H1 (cell line): Measurements from ENCODE around the gene ALK. TPM values are rescaled to one million over a fixed set of nuclear protein-coding genes. Genes with fewer than 3 reads are reported as not detected.

Source experiments
- CTCF ChIA-PET: fragments of 300-600 bp; sonication (Branson Sonifier 250); formaldehyde crosslinking; loops from one replicate; lab custom pipeline; 2021; ENCODE audit not compliant: partially characterized antibody; lab: Charles Lee
- POLR2A ChIA-PET: fragments of 300-600 bp; sonication (Branson Sonifier 250); formaldehyde crosslinking; loops from one replicate; lab custom pipeline; 2021; ENCODE audit warnings: inconsistent platforms; ENCODE audit not compliant: partially characterized antibody; lab: Charles Lee
- DNase-seq, 2 experiments: peaks; one replicate each; pipeline versions ENCODE4 v3.0.0 to v3.0.0-alpha.2; 2010 to 2022; ENCODE audit warnings: low spot score in 2 of 2, low read depth in 1 of 2, mixed read lengths in 1 of 2
- FAIRE-seq: peaks from 2 replicates; lab custom pipeline; 2011; peaks lifted over from hg19 to GRCh38; lab: Jason Lieb, UNC
- H2AFZ ChIP-seq: 2 replicates; pipeline ENCODE4 v1.8.1; 2012; ENCODE audit warnings: low read length, inconsistent platforms
- H2AK5ac ChIP-seq: 2 replicates; pipeline ENCODE4 v1.6.1; 2013; ENCODE audit warnings: low read depth, low read length
- H2BK120ac ChIP-seq: replicated peaks from 2 replicates; pipeline ENCODE3; 2013; ENCODE audit warnings: low read depth, low read length, inconsistent platforms
- H2BK12ac ChIP-seq: 2 replicates; pipeline ENCODE4 v1.6.1; 2013; ENCODE audit warnings: low read depth, low read length
- H2BK15ac ChIP-seq: 2 replicates; pipeline ENCODE4 v1.6.1; 2013; ENCODE audit warnings: low read length
- H2BK20ac ChIP-seq: 2 replicates; pipeline ENCODE4 v1.6.1; 2013; ENCODE audit warnings: low read length
- H2BK5ac ChIP-seq: 2 replicates; pipeline ENCODE4 v1.6.1; 2013; ENCODE audit warnings: low read depth, low read length
- H3K14ac ChIP-seq: 2 replicates; pipeline ENCODE4 v1.6.1; 2013; ENCODE audit warnings: inconsistent platforms; ENCODE audit not compliant: insufficient read length
- H3K18ac ChIP-seq: 2 replicates; pipeline ENCODE4 v1.6.1; 2013; ENCODE audit warnings: low read length; ENCODE audit errors: extremely low read depth
- H3K23ac ChIP-seq: 2 replicates; pipeline ENCODE4 v1.6.1; 2013; ENCODE audit warnings: inconsistent platforms; ENCODE audit not compliant: insufficient read length
- H3K23me2 ChIP-seq: 2 replicates; pipeline ENCODE4 v1.6.1; 2013; ENCODE audit warnings: low read depth, low read length
- H3K27ac ChIP-seq: 2 replicates; pipeline ENCODE4 v1.6.1; 2011; ENCODE audit warnings: low read depth, low read length, inconsistent platforms
- H3K27me3 ChIP-seq, 4 experiments: replicated peaks in 1 of 4; 1 replicate in 1 of 4; 2 replicates in 3 of 4; pipeline versions ENCODE4 v1.6.1 to v1.8.1; 2011 to 2013; ENCODE audit warnings: low read length in 3 of 4, mild to moderate bottlenecking in 3 of 4, inconsistent platforms in 2 of 4, mixed read lengths in 2 of 4, moderate library complexity in 1 of 4; ENCODE audit not compliant: control insufficient read depth in 3 of 4, insufficient read depth in 3 of 4; ENCODE audit errors: extremely low read depth in 1 of 4
- H3K36me3 ChIP-seq, 4 experiments: 2 replicates each; pipeline versions ENCODE4 v1.6.1 to v1.8.1; 2011 to 2013; ENCODE audit warnings: mild to moderate bottlenecking in 4 of 4, low read length in 3 of 4, moderate library complexity in 2 of 4, control low read depth in 1 of 4, inconsistent platforms in 1 of 4; ENCODE audit not compliant: insufficient read depth in 4 of 4, control insufficient read depth in 2 of 4
- H3K4ac ChIP-seq: replicated peaks from 2 replicates; pipeline ENCODE3; 2013; ENCODE audit warnings: low read length, low read depth, mixed read lengths, inconsistent platforms; ENCODE audit not compliant: insufficient read length
- H3K4me1 ChIP-seq, 4 experiments: replicated peaks in 1 of 4; 1 replicate in 1 of 4; 2 replicates in 3 of 4; pipeline versions ENCODE4 v1.6.1 to v1.8.1; 2011 to 2013; ENCODE audit warnings: low read length in 3 of 4, inconsistent platforms in 2 of 4, mixed read lengths in 1 of 4; ENCODE audit not compliant: insufficient read depth in 4 of 4, control insufficient read depth in 3 of 4
- H3K4me2 ChIP-seq, 2 experiments: 2 replicates each; pipeline versions ENCODE4 v1.6.1 to v1.8.1; 2011 to 2013; ENCODE audit warnings: low read depth in 2 of 2, low read length in 2 of 2, control low read depth in 1 of 2, inconsistent platforms in 1 of 2, mild to moderate bottlenecking in 1 of 2; ENCODE audit not compliant: insufficient read depth in 1 of 2
- H3K4me3 ChIP-seq, 4 experiments: fragments of 200-600, 300-600 bp in 1 of 4; sonication (generic), shearing (Covaris generic), sonication (Bioruptor Twin) in 1 of 4; 2 replicates each; pipeline versions ENCODE4 v1.5.1 to v1.8.1; 2011 to 2016; ENCODE audit warnings: low read length in 4 of 4, low read depth in 3 of 4, control low read depth in 2 of 4, inconsistent platforms in 2 of 4, mild to moderate bottlenecking in 2 of 4, mixed read lengths in 1 of 4, moderate library complexity in 1 of 4; ENCODE audit not compliant: insufficient read depth in 2 of 4; ENCODE audit errors: extremely low read depth in 1 of 4
- H3K56ac ChIP-seq: replicated peaks from 2 replicates; pipeline ENCODE3; 2013; ENCODE audit warnings: low read depth, mild to moderate bottlenecking, mixed read lengths, low read length, inconsistent platforms; ENCODE audit not compliant: insufficient read length
- H3K79me1 ChIP-seq: 2 replicates; pipeline ENCODE4 v1.6.1; 2013; ENCODE audit warnings: low read depth, low read length, control low read depth
- H3K79me2 ChIP-seq, 2 experiments: 2 replicates each; pipeline versions ENCODE4 v1.6.1 to v1.8.1; 2012 to 2013; ENCODE audit warnings: low read length in 2 of 2, mild to moderate bottlenecking in 2 of 2, inconsistent platforms in 1 of 2; ENCODE audit not compliant: insufficient read depth in 2 of 2, control insufficient read depth in 1 of 2
- H3K9ac ChIP-seq, 4 experiments: replicated peaks in 1 of 4; 1 replicate in 1 of 4; 2 replicates in 3 of 4; pipeline versions ENCODE4 v1.6.1 to v1.8.1; 2011 to 2013; ENCODE audit warnings: low read depth in 3 of 4, low read length in 3 of 4, control low read depth in 2 of 4, mild to moderate bottlenecking in 2 of 4, moderate library complexity in 2 of 4, inconsistent platforms in 1 of 4; ENCODE audit errors: extremely low read depth in 1 of 4
- H3K9me3 ChIP-seq, 2 experiments: 2 replicates each; pipeline versions ENCODE4 v1.6.1 to v1.8.1; 2012 to 2013; ENCODE audit warnings: mild to moderate bottlenecking in 2 of 2, moderate library complexity in 2 of 2, control low read depth in 1 of 2, inconsistent platforms in 1 of 2, low read depth in 1 of 2, low read length in 1 of 2, mixed read lengths in 1 of 2; ENCODE audit not compliant: insufficient read depth in 2 of 2
- H4K20me1 ChIP-seq, 2 experiments: replicated peaks in 1 of 2; 2 replicates each; pipeline versions ENCODE3 to v1.8.1; 2011 to 2013; ENCODE audit warnings: inconsistent platforms in 2 of 2, low read length in 2 of 2, mild to moderate bottlenecking in 1 of 2; ENCODE audit not compliant: insufficient read depth in 2 of 2, control insufficient read depth in 1 of 2
- H4K5ac ChIP-seq: 2 replicates; pipeline ENCODE4 v1.6.1; 2013; ENCODE audit warnings: low read length, low read depth, mixed read lengths, inconsistent platforms; ENCODE audit not compliant: insufficient read length
- H4K8ac ChIP-seq: 2 replicates; pipeline ENCODE4 v1.8.0; 2013; ENCODE audit warnings: mild to moderate bottlenecking, moderate library complexity, low read length, inconsistent platforms; ENCODE audit not compliant: insufficient read depth; ENCODE audit errors: extremely low read depth
- H4K91ac ChIP-seq: replicated peaks from 2 replicates; pipeline ENCODE3; 2013; ENCODE audit warnings: low read length, mixed read lengths, inconsistent platforms; ENCODE audit not compliant: insufficient read length
- CTBP2 ChIP-seq: IDR thresholded peaks from 2 replicates; pipeline ENCODE4 v1.7.0; 2011; ENCODE audit warnings: borderline replicate concordance, mild to moderate bottlenecking, moderate library complexity, mixed read lengths, low read length; ENCODE audit not compliant: insufficient read depth, insufficient read length
- GABPA ChIP-seq: IDR thresholded peaks from 2 replicates; pipeline ENCODE4 v1.6.1; 2011; ENCODE audit warnings: mild to moderate bottlenecking, low read length, moderate library complexity, borderline replicate concordance; ENCODE audit not compliant: insufficient read depth
- JUN ChIP-seq: IDR thresholded peaks from 2 replicates; pipeline ENCODE4 v1.6.1; 2011; ENCODE audit warnings: low read depth, mild to moderate bottlenecking, improper control_type of control experiment, low read length
- RFX5 ChIP-seq: IDR thresholded peaks from 2 replicates; pipeline ENCODE4 v1.6.1; 2011; ENCODE audit warnings: low read depth, low read length, improper control_type of control experiment, borderline replicate concordance
- SAP30 ChIP-seq: fragments of 300-600 bp; sonication (generic); IDR thresholded peaks from 2 replicates; pipeline ENCODE4 v1.7.1; 2012; ENCODE audit warnings: low read length, moderate library complexity, mild to moderate bottlenecking, inconsistent platforms; ENCODE audit not compliant: insufficient read depth, insufficient replicate concordance
- SIN3A ChIP-seq, 2 experiments: IDR thresholded peaks in 1 of 2; conservative IDR thresholded peaks in 1 of 2; 2 replicates each; pipeline ENCODE4 v1.6.1; 2011 to 2012; ENCODE audit warnings: low read length in 2 of 2, improper control_type of control experiment in 1 of 2, low read depth in 1 of 2, mild to moderate bottlenecking in 1 of 2
- YY1 ChIP-seq: IDR thresholded peaks from 2 replicates; pipeline ENCODE4 v1.6.1; 2011; ENCODE audit warnings: low read depth, mild to moderate bottlenecking, low read length
- WGBS, 2 experiments: shearing (Covaris generic) in 1 of 2; methylation state at CpG; one replicate each; pipeline versions ENCODE4 v1.1.6 to v1.1.7; 2013 to 2015; ENCODE audit warnings: low lambda C conversion rate in 2 of 2, mixed read lengths in 2 of 2, inconsistent platforms in 1 of 2, low coverage in 1 of 2, missing lambda C conversion rate in 1 of 2; ENCODE audit not compliant: insufficient replicate concordance in 2 of 2, insufficient coverage in 1 of 2, insufficient read length in 1 of 2; ENCODE audit errors: extremely low coverage in 1 of 2, missing lambda C conversion rate in 1 of 2; 5-methylcytosine and 5-hydroxymethylcytosine counted together
- polyA plus RNA-seq, 7 experiments: library from polyadenylated mRNA; depleted of rRNA in 3 of 7; stranded (reverse) in 5 of 7; unstranded in 2 of 7; fragments of >200 nt in 5 of 7; fragments of 200-250 nt in 2 of 7; gene quantifications; 1 replicate in 5 of 7; 2 replicates in 1 of 7; 4 replicates in 1 of 7; pipeline versions ENCODE4 v1.2.1 to v1.2.3, GENCODE V29; 2011 to 2013; ENCODE audit warnings: missing spikeins in 2 of 7, mixed read lengths in 2 of 7
- total RNA-seq: library from RNA; stranded (reverse); fragmentation: NEBNext Ultra II Directional; extraction: Animal tissue kit (Norgen Biotek cat#: 25700); gene quantifications from 2 replicates; pipeline ENCODE4 v1.2.1, GENCODE V29; 2021
- TF ChIP-seq, protein P1 (sequence below): IDR thresholded peaks from 2 replicates; pipeline ENCODE4 v1.6.1; 2012; ENCODE audit warnings: low read length, inconsistent platforms

ALK gene
- total and polyA plus RNA-seq, 2 of the 8 experiments (the other 6 are each of a cell fraction or from before 2014, with no cell fraction given), result 0.02 to 0.09 TPM

DNA sequence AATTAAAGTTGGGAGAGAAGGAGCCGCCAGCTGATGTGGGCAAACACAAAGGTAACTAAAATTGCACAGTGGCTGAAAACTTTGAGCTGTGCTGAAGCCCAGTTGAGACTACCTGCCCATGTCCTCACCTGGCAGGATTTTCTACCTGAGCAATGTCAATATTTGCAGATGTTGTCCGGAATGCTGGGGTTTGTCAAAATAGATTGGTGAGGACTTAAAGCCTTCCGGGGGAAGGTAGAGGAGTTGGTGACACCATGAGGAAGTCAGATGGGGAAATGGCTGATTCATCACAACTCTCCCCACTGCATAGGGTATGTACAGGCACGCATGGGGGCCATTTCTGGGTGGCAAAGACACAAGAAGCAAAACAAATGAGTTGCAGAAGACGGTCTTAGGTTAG is 114.9 kb downstream of the ALK start:
- no peaks in the 10 kb centered on the region for H3K36me3 ChIP-seq
- no peak overlapping the region for H3K18ac ChIP-seq
- DNase-seq (no peak), FAIRE-seq (no peak)
- H2BK15ac ChIP-seq, result no peak overlapping the region
- H3K27ac ChIP-seq, result no peak overlapping the region
- H2AFZ ChIP-seq, result no peak overlapping the region
- no peak overlapping the region for H3K23ac ChIP-seq
- H3K4me2 ChIP-seq, result no peak overlapping the region
- H3K23me2 ChIP-seq, result no peaks in the 10 kb centered on the region
- H4K5ac ChIP-seq, result no peak overlapping the region
- CTCF ChIA-PET, result no interaction called here
- no peak overlapping the region for H2AK5ac ChIP-seq
- H3K79me2 ChIP-seq, result no peaks in the 10 kb centered on the region
- no peak overlapping the region for H2BK20ac ChIP-seq
- POLR2A ChIA-PET, result no interaction called here
- no peaks in the 10 kb centered on the region for H3K9me3 ChIP-seq
- no peak overlapping the region for H2BK12ac ChIP-seq
- H3K9ac ChIP-seq, result no peak overlapping the region
- H2BK120ac ChIP-seq, result no peak overlapping the region
- H3K4ac ChIP-seq, result no peak overlapping the region
- H3K27me3 ChIP-seq, result no peaks in the 10 kb centered on the region
- no peak overlapping the region for H2BK5ac ChIP-seq
- H4K8ac ChIP-seq, result no peak overlapping the region
- 97% methylated on average over 5 of the region's 5 CpGs; no CpG with 5 or more reads in 1 of the 2 experiments for WGBS, 2 experiments
- H3K4me1 ChIP-seq, result no peaks in the 10 kb centered on the region
- no peak overlapping the region for H3K4me3 ChIP-seq
- TF ChIP-seq YY1 (no peak), RFX5 (no peak), JUN (no peak), SAP30 (no peak), GABPA (no peak), CTBP2 (no peak), SIN3A (conservative IDR thresholded peaks at IDR 0.05 in 1 of 2, IDR thresholded peaks at IDR 0.05 in 1 of 2; ENCODE audit: low read depth in 1 of 2, low read length in 2 of 2) (no peak)
- TF ChIP-seq, protein P1, sequence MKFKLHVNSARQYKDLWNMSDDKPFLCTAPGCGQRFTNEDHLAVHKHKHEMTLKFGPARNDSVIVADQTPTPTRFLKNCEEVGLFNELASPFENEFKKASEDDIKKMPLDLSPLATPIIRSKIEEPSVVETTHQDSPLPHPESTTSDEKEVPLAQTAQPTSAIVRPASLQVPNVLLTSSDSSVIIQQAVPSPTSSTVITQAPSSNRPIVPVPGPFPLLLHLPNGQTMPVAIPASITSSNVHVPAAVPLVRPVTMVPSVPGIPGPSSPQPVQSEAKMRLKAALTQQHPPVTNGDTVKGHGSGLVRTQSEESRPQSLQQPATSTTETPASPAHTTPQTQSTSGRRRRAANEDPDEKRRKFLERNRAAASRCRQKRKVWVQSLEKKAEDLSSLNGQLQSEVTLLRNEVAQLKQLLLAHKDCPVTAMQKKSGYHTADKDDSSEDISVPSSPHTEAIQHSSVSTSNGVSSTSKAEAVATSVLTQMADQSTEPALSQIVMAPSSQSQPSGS, result no peak
- H3K14ac ChIP-seq, result no peak overlapping the region
- H4K91ac ChIP-seq, result no peak overlapping the region
- H4K20me1 ChIP-seq, result no peaks in the 10 kb centered on the region
- H3K79me1 ChIP-seq, result no peaks in the 10 kb centered on the region
- no peak overlapping the region for H3K56ac ChIP-seq
